HFFc6 (cell line): ENCODE measurements around the gene SPRR1B. TPM values are rescaled to one million over a fixed set of nuclear protein-coding genes. Genes with fewer than 3 reads are reported as not detected.

ENCODE experiments used
- DNase-seq: peaks from one replicate; pipeline ENCODE4 v3.0.0-alpha.2; 2018
- H3K27ac Mint-ChIP-seq: 2 replicates; pipeline ENCODE4 v1.8.0; 2020; ENCODE audit warnings: mild to moderate bottlenecking, mixed read lengths
- H3K27me3 Mint-ChIP-seq: 2 replicates; pipeline ENCODE4 v1.8.0; 2021; ENCODE audit warnings: mild to moderate bottlenecking, moderate library complexity, mixed read lengths; ENCODE audit not compliant: insufficient read depth
- H3K36me3 Mint-ChIP-seq: 2 replicates; pipeline ENCODE4 v1.8.0; 2021; ENCODE audit warnings: low read depth, mixed read lengths
- H3K4me1 Mint-ChIP-seq: 2 replicates; pipeline ENCODE4 v1.8.0; 2020; ENCODE audit warnings: low read depth, mixed read lengths
- H3K4me3 Mint-ChIP-seq: 2 replicates; pipeline ENCODE4 v1.8.0; 2020; ENCODE audit warnings: mild to moderate bottlenecking, moderate library complexity, mixed read lengths
- H3K9me3 Mint-ChIP-seq: 2 replicates; pipeline ENCODE4 v1.8.0; 2020; ENCODE audit warnings: mild to moderate bottlenecking, mixed read lengths
- CTCF ChIP-seq: fragments of 200-600 bp; sonication (generic); IDR thresholded peaks from 2 replicates; pipeline ENCODE4 v1.5.0; 2021; ENCODE audit warnings: antibody characterized with exemption, mild to moderate bottlenecking
- total RNA-seq, 6 experiments: library from RNA; stranded (reverse); fragmentation: NEBNext Ultra II Directional; extraction: Animal tissue kit (Norgen Biotek cat#: 25700); gene quantifications; 2 replicates in 1 of 6; 3 replicates in 5 of 6; pipeline ENCODE4 v1.2.3, GENCODE V29; 2021

SPRR1B gene
- total RNA-seq, 6 experiments from 2014 or later, result not detected

- Mint-ChIP-seq H3K27ac (no peak overlapping the region), H3K27me3 (peaks cover 2% of the 10 kb centered on the region; the same call in 1 of the 2 replicates), H3K4me1 (no peaks in the 10 kb centered on the region), H3K36me3 (no peaks in the 10 kb centered on the region), H3K9me3 (no peaks in the 10 kb centered on the region; the same call in 1 of the 2 replicates), H3K4me3 (no peak overlapping the region)
- no peak for DNase-seq
- no peak for TF ChIP-seq CTCF
These were observed 28.1 kb downstream of the SPRR1B start for GRCh38 chr1:153058826-153059784.

- no peak for DNase-seq
- no peaks in the 10 kb centered on the region for H3K36me3 Mint-ChIP-seq
- H3K27me3 Mint-ChIP-seq, result peaks cover 2% of the 10 kb centered on the region; the same call in 1 of the 2 replicates
- TF ChIP-seq CTCF, result no peak
- H3K9me3 Mint-ChIP-seq, result peaks cover 4% of the 10 kb centered on the region
- no peak overlapping the region for H3K27ac Mint-ChIP-seq
- H3K4me1 Mint-ChIP-seq, result no peaks in the 10 kb centered on the region
- no peak overlapping the region for H3K4me3 Mint-ChIP-seq
These were observed 39.2 kb downstream of the SPRR1B start for GRCh38 chr1:153070243-153070642.

GRCh38 chr1:153071511-153071910, 40.5 kb downstream of the SPRR1B start, which contains the start of gene SPRR2B:
TSS of gene SPRR2B (minus strand) at chr1:153071611. CDS start at chr1:153070839, 772 bp downstream.
- no peaks in the 10 kb centered on the region for H3K4me1 Mint-ChIP-seq
- H3K4me3 Mint-ChIP-seq, result no peak within 1 kb of the TSS
- no peak for TF ChIP-seq CTCF
- no peaks in the 10 kb centered on the region for H3K36me3 Mint-ChIP-seq
- no peak within 1 kb of the TSS for H3K27ac Mint-ChIP-seq
- no peak for DNase-seq
- peaks cover 4% of the 10 kb centered on the region; the same call in 1 of the 2 replicates for H3K9me3 Mint-ChIP-seq
- H3K27me3 Mint-ChIP-seq, result peaks cover 2% of the 10 kb centered on the region; the same call in 1 of the 2 replicates

GRCh38 chr1:153072806-153073726, 42.1 kb downstream of the SPRR1B start:
- no peaks in the 10 kb centered on the region for H3K36me3 Mint-ChIP-seq
- no peaks in the 10 kb centered on the region for H3K4me1 Mint-ChIP-seq
- no peak overlapping the region for H3K27ac Mint-ChIP-seq
- no peak overlapping the region for H3K4me3 Mint-ChIP-seq
- no peak for DNase-seq
- no peak for TF ChIP-seq CTCF
- H3K27me3 Mint-ChIP-seq, result no peaks in the 10 kb centered on the region
- peaks cover 8% of the 10 kb centered on the region; the same call in 1 of the 2 replicates for H3K9me3 Mint-ChIP-seq

GRCh38 chr1:153081736-153082135, 50.7 kb downstream of the SPRR1B start:
- Mint-ChIP-seq H3K4me1 (no peaks in the 10 kb centered on the region), H3K27ac (no peak overlapping the region), H3K36me3 (no peaks in the 10 kb centered on the region), H3K9me3 (peaks cover 12% of the 10 kb centered on the region), H3K4me3 (no peak overlapping the region), H3K27me3 (no peaks in the 10 kb centered on the region)
- no peak for TF ChIP-seq CTCF
- no peak for DNase-seq
